ENCODE results near the gene DND1. TPM values are rescaled to one million over a fixed set of nuclear protein-coding genes. Genes with fewer than 3 reads are reported as not detected.
"Not testable (repeated sequence)": the region's sequence is repeated elsewhere in the genome, so short reads cannot be mapped to it uniquely, and the experiment has no call there.

DND1 gene
- total RNA-seq, 1 donor from 2014 or later = 0.13 TPM

DNA sequence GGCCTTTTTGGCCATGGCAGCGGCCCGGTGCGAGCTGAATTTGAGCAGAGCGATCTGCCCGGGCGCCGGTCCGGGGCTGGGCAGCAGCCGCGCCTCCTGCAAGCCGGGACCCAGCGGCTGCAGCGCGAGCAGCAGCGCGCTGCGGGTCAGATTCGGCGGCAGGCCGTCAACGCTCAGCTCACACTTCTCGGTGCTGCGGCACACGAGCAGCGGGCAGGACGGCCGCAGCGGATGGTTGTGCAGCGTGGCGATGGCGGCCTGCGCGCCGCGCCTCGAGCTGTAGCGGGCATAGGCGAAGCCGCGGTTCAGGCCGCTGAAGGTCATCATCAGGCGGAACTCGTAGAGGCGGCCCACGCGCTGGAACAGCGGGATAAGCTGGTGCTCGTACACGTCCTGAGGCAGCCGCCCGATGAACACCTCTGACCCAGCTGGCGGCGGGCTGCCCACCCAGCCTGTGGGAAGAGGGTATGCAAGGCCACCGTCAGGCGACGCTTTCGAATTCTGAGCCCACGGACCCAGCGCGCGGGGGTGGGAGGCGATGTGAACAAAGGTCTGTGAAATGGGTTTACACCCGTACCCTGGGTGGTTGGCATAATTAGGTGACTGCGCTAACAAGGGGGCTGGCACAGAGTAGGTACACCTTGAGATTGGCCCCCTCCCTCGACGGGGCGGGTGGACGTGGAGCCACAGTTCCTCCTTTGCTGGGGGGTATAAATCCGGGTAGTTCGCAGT lies 755 bp downstream of the DND1 start:
- DNase-seq (ENCODE audit: low read depth in 2 of 2) = peak in 1 of 2 donors; percentile 24

DNA sequence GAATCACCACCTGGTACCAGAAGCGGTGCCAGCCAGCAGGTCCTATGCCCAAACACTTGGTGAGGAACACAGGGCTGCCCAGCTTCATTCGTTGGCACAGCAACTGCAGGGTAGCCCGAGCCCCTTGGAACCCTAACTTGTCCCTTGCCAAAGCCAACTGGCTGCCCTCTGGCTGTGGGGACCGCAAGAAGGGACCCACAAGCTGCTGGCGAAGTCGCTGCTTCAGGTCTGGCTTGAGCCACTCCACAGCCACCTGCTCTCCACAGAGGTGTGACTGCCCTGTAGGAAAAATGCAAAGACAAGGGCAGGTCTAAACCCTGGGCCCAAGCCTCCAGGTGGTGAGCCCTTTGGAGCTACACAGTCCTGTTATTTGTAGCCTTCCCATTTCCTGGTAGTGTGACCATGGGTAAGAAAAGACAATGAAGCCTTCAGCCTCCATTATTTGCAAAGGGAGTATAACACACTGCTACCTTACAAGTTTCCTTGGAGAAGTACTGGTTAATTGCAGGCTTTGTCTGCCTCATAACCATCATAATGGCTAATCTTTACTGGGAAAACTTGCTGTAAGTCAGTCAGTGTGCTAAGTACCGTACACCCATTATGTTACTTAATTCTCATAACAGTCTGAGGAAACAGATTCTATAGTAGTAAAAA lies 1.8 kb downstream of the DND1 start:
- DNase-seq (ENCODE audit: low read depth in 2 of 2) = no peak

DNA sequence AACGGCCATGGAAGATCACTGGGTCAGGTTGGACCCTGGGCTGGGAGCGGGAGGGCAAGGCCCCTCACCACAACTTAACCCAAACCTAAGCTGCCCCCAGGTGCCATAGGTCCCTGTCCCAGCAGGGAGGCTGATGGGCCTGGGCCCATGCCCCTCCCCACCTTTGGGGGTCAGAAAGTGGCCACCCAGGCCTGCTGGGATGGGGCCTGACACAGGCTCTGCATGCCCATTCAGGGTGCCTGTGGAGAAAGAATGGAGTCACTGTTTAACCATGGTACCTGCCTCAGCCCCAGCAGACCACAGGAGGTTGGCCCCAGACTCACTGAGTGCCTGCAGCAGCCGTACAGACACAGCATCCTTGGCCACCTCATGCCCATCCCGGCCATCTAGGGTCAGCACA lies 2.3 kb downstream of the DND1 start:
- DNase-seq (ENCODE audit: low read depth in 2 of 2) = not testable (repeated sequence)

DNA sequence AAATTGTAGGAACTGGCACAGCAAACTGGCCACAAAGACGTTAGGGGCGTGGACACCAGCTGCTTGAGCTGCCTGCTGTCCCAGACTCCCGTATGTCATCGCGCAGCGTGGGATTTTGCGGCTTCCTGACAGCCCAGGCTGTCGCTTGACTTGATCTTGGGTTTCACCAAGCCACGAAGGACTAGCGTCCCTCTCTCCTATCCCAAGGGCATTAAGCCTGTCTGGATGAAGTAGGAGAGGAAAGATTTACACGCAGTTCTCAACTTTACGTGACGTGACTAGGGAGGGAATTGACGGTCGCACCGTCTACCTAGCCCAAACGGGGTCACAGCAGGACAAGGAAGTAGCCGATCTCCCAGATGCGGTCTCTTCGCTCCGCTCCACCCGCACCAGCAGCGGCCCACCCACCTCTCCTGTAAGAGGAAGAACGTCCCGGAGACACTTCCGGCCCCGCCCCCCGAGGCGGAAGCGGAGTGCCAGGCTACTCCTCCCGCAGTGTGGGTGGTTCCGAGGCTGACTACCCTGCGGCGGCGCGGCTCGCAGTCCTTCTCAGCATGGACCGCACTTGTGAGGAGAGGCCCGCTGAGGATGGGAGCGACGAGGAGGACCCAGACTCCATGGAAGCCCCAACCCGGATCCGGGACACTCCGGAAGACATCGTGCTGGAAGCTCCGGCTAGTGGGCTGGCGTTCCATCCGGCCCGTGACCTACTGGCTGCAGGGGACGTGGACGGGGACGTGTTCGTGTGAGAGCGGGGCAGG lies 8.8 kb downstream of the DND1 start, which contains the start of gene WDR55:
Gene WDR55, plus strand, starts transcription at position 546 of the 761 bp plus-strand sequence. Its CDS starts 9 bp downstream, at position 555.
- peak; percentile 69 to 92 for DNase-seq (ENCODE audit: low read depth in 2 of 2)

DNA sequence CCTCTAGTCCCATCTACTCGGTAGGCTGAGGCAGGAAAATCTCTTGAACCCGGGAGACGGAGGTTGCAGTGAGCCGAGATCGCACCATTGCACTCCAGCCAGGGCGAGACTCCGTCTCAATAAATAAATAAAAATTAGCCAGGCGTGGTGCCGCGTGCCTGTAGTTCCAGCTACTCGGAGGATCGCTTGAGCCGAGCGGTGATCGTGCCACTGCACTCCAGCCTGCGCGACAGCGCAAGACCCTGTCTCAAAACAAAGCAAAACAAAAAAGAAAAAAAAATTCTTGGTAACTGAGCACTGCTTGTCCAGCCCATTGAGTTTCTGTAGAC lies 9.4 kb downstream of the DND1 start:
- no peak for DNase-seq (ENCODE audit: low read depth in 2 of 2)

DNA sequence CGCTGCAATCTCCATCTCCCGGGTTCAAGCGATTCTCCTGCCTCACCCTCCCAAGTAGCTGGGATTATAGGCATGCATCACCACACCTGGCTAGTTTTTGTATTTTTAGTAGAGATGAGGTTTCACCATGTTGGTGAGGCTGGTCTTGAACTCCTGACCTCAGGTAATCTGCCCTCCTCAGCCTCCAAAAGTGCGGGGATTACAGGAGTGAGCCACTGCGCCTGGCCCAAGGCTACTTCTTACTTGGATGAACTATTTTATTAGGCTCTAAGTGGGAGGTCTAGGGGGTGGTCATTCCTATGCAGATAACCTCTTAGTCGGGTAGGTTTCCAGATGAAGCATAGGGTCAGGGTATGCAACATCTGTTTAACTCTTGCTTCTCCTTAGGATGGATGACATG lies 13.0 kb downstream of the DND1 start:
- not testable (repeated sequence) for DNase-seq (ENCODE audit: low read depth in 2 of 2)

DNA sequence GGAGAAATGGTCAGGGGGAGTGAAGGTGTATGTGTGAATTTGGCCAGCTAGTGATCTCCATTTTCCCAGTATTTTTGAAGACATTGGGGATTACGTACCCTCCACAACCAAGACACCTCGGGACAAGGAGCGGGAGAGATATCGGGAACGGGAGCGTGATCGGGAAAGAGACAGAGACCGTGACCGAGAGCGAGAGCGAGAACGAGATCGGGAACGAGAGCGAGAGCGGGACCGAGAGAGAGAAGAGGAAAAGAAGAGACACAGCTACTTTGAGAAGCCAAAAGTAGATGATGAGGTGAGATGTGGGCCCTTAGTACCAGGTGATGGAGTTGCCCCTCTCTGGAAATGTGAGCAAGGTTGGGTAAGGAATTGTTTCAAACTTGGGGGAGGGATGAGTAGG lies 14.5 kb downstream of the DND1 start:
- no peak for DNase-seq (ENCODE audit: low read depth in 2 of 2)

DNA sequence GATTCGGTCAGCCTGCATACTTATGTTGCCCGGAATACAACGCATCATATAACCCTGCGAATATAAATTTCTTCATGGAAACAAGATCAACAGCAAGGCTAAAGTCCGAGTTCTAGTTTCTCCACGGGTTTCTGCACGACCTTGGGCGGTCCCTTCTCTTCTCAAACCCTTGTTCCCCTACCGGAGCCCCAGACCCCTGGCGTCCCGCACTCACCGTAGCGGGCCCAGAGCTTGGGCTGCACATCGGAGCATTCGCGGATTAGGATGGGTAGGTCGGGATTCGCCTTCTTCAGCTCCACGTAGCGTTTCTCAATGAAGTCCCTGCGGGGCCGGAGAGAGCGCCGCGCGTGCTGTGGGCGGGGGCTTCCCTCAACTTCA lies 26.3 kb downstream of the DND1 start:
- no peak for DNase-seq (ENCODE audit: low read depth in 2 of 2)

DNA sequence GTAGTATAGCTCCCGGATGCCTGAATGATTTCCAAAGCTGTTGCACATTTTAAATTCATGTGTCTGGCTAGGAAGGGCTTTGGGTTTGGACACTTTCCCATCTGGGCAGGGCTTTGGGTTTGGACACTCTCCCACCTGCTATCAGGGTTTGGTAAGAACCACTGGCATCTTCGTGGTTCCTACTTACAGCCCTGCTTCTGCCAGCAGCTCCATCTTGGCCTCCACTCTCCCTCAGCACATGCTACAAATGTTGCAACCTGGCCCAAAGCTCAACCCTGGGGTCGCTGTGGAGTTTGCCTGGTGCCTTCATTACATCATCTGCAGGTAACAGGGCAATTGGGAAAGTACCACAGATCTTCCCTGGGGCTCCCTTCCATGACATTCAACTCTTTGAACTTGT lies 30.7 kb downstream of the DND1 start:
- DNase-seq (ENCODE audit: low read depth in 2 of 2) = no peak

DNA sequence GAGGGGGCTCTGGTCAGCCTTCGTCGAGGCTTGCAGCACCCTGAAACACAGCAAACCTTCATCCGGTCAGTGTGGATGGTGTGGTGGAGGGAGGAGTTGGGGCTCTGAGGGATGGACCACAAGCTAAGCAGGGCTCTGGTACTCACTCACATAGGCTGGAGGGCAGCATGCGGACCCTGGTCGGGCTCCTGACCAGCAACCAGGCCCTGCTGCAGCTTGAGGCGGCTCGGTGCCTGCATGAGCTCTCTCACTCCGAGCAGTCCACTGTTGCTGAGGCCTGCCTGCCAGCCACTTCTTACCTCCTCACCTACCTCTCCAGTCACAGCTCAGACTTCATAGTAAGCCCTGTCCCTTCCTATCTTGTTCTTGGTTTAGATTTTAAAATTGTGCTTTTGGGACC lies 31.7 kb downstream of the DND1 start:
- no peak for DNase-seq (ENCODE audit: low read depth in 2 of 2)

DNA sequence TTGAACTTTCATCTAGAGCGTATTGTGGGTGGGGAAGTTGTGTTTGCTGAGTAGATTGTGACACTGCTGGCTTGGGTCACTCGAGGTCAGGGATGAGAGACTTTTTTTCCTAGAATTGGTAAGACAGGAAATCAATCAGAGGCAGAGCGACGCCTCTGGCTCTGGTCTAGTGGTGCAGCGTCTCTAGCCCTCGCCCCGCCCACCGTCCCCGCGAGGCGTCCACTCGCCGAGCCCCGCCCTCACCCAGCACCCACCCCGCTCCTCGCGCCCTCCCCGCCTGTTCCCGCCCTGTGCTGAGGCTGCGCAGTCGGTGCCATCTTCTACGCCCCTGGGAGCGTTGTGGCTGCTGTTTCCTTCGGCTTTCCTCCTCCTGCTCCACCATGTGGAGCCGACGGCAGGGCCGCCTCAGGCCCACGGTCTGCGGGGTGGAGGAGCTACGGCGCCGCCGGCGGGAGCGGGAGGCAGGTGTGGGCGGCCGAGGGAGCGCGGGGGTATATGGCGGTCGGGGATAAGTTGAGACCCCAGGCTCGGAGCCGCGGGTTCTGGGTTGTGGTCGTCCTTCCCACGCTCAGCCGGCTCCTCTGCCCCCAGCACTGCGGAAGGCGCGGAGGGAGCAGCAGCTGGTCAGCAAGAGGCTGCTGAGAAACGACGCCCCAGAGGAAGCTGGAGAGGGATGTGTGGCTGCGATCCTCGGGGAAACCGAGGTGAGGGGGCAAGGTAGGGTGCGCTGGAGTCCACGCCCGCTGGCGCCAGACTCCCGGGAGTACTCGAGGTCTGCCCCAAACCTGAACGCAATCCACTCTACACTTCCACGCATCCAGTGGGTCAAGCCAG lies 34.0 kb downstream of the DND1 start, which contains the start of gene TMCO6:
Gene TMCO6, plus strand, starts transcription at position 304 of the 834 bp plus-strand sequence. Its CDS starts 77 bp downstream, at position 381.
- peak; percentile 91 to 96 for DNase-seq (ENCODE audit: low read depth in 2 of 2)

DNA sequence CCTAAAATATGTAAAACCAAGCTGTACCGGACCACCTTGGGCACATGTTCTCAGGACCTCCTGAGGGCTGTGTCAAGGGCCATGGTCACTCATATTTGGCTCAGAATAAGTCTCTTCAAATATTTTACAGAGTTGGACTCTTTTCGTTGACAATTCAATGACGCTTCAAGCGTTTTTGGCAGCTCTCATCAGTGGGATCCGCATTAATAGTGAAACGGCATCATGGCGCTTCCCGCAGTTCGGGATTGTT lies 34.6 kb downstream of the DND1 start:
- DNase-seq (ENCODE audit: low read depth in 2 of 2) = not testable (repeated sequence)

DNA sequence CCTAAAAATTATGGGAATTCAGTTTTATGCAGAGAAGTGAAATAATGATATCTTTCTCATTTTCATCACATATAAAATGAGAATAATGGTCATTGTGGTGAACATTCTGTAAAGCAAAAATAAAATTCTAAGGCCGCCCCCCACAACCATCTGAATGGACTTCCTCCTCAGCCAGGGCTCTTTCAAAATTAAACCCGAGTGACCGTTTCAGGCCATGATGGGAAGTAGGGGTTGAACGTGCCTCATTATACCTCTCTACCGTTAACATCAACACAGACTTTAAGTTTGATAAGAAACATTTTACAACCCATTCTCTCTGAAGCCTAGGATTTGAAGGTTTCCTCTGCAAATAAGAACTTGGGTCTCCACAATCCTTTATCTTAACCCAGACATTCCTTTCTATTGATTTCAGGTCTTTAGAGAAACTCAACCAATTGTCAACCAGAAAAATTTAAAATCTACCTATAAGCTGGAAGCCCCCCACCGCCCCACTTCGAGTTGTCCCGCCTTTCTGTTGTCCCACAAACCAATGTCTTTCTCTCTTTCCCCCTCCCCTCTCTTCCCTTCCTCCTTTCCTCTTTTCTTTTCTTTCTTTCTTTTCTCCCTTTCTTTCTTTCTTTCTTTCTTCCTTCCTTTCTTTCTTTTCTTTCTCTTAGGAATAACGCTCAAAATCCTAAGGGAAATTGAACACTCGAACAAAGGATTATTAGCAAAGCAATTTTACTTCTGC lies 35.8 kb downstream of the DND1 start:
- DNase-seq (ENCODE audit: low read depth in 2 of 2) = no peak

DNA sequence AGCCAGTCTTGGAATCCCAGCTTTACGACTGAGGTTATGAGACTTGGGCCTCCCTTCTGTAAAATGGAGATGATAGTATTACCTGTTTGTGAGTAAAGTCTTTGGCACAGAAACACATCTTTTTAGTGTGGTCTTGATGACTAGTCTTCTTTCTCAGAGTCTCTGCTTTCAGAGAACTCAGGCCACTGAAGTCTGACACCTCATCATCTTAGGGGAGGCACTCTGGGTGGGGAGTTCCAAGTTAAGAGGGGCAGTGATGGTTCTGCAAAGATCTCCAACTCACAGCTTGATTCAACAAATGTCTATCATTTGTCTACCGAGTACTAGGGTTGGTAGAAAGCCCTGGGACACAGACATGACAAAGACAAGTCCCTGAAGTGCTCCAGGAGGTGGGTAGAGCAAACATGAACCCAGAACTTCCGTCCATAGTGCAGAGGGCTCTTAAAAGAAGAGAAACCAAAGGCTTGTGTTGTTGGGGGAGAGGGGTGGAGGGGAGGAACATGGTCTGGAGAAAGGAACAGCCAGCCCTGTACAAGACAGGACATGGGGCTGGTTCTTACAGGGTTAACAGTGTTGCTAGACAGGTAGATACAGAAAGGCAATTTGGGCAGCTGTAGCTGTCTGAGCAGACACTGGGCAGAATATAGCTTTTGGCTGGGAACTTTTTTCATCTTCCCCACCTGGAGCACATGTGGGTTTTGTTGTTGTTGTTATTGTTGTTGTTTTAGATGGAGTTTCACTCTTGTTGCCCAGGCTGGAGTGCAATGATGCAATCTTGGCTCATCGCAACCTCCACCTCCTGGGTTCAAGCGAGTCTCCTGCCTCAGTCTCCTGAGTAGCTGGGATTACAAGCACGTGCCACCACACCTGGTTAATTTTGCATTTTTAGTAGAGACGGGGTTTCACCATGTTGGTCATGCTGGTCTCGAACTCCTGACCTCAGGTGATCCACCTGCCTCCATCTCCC lies 37.8 kb downstream of the DND1 start:
- no peak for DNase-seq (ENCODE audit: low read depth in 2 of 2)

DNA sequence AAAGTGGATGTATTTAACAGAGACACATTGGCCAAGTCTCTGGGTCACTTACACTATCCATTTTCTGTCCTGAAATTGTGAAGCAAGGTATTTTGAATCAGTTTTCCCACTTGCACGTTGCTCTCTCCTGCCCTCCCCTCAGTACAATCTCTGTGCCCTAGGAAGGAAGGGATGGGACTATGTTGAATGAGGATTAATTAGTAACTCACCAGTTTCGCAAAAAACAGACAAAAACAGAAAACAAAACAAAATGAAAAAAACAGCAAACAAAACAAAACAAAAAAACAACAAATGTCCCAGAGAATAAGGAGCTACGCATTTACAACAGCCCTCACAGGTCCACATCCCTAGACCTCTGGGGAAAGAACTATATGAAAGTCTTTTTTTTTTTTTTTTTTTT lies 39.3 kb downstream of the DND1 start:
- no peak for DNase-seq (ENCODE audit: low read depth in 2 of 2)

DNA sequence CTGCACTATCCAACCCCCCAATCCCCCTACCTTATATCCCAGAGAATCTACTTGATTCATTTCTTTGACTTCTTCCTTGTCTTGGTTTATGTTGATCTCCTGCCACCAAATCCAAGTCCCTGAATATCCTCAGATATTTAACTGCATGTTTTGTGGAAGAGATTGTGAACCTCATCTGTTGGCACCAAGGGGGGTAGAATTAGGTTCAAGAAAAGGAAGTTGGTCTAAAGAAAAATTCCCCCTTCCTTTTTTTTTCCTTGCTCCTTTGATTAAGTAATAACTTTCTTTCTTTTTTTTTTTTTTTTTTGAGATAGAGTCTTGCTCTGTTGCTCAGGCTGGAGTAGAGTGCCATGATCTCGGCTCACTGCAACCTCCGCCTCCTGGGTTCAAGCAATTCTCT lies 39.9 kb downstream of the DND1 start:
- no peak for DNase-seq (ENCODE audit: low read depth in 2 of 2)

DNA sequence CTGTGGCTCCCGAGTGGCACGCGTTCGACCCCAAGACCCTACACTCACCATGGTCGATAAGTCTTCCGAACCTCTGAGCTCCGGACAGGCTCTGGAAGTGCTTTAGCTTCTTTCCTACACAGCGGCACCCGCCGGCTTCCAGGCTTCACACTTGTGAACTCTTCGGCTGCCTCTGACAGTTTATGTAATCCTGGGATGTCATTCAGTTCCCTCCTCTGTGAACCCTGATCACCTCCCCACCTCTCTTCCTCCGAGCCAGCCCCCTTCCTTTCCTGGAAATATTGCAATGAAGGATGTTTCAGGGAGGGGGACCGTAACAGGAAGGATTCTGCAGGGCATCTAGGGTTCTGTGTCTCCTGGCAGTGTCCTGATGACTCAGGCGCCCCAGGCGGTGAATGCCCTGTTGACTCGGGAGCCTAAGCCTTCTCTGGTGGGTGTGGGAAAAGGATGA lies 40.3 kb downstream of the DND1 start, which contains the start of gene CD14:
Gene CD14, minus strand, starts transcription at position 155 of the 451 bp plus-strand sequence. Its CDS starts 104 bp downstream, at position 51.
- DNase-seq (ENCODE audit: low read depth in 2 of 2) = peak in 1 of 2 donors; percentile 18

DNA sequence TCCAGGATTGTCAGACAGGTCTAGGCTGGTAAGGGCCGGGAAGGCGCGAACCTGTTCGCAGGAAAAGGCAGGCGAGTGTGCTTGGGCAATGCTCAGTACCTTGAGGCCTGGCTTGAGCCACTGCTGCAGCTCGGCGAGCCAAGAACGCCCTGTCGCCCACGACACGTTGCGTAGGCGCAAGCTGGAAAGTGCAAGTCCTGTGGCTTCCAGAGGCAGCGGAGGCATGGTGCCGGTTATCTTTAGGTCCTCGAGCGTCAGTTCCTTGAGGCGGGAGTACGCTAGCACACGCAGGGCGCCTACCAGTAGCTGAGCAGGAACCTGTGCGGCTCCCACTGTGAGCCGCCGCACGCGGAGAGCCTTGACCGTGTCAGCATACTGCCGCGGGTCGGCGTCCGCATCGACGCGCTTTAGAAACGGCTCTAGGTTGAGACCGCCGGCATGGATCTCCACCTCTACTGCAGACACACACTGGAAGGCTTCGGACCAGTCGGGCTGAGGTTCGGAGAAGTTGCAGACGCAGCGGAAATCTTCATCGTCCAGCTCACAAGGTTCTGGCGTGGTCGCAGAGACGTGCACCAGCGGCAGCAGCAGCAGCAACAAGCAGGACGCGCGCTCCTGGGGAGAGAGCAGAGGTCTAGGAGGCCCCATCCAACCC lies 40.9 kb downstream of the DND1 start:
- DNase-seq (ENCODE audit: low read depth in 2 of 2) = peak in 1 of 2 donors; percentile 54

DNA sequence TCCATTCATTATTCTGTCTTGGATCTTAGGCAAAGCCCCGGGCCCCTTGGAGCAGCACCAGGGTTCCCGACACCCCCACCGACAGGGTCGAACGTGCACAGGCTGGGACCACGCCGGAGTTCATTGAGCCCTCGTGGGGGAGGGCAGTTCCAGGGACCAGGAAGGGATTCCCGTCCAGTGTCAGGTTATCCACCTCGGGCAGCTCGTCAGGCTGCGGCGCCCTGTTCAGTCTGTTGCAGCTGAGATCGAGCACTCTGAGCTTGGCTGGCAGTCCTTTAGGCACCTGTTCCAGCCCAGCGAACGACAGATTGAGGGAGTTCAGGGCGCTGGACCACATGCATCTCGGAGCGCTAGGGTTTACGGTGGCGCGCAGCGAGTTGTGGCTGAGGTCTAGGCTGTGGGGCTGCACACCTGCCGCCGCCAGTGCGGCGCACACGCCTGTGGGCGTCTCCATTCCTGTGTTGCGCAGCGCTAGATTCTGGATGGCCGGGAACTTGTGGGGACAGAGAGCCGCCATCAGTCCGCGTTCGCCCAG lies 41.5 kb downstream of the DND1 start:
- DNase-seq (ENCODE audit: low read depth in 2 of 2) = no peak
